ENCODE data around the gene SPEN.

GRCh38 chr1:15836772-15837669 is 10.5 kb upstream of the SPEN start:
- TF ChIP-seq YY1 (IDR thresholded peaks at IDR 0.05; ENCODE audit: low read depth) = no peak
- TF ChIP-seq REST (IDR thresholded peaks at IDR 0.05; ENCODE audit: low read depth) = no peak
- no peak for TF ChIP-seq MAX (IDR thresholded peaks at IDR 0.05)
- TF ChIP-seq FOXM1 (IDR thresholded peaks at IDR 0.05; ENCODE audit: borderline replicate concordance, low read depth) = no peak
- TF ChIP-seq RAD21 (IDR thresholded peaks at IDR 0.05; ENCODE audit: low read depth) = no peak
- no peak for TF ChIP-seq CREB1 (IDR thresholded peaks at IDR 0.05; ENCODE audit: low read depth)
- no peak for TF ChIP-seq CEBPB (IDR thresholded peaks at IDR 0.05)
- TF ChIP-seq TAF1 (IDR thresholded peaks at IDR 0.05; ENCODE audit: low read depth) = no peak
- TF ChIP-seq EGR1 (IDR thresholded peaks at IDR 0.05) = no peak

All from Ishikawa (cell line).